Mesothelial cell of epicardium (in vitro differentiated cells): ENCODE measurements around the gene DNAJC1. TPM values are rescaled to one million over a fixed set of nuclear protein-coding genes. Genes with fewer than 3 reads are reported as not detected.

ENCODE experiments used
- DNase-seq, 2 experiments: peaks; one replicate each; pipeline ENCODE4 v3.0.0; 2021; ENCODE audit warnings: low spot score in 2 of 2; ENCODE audit not compliant: unreplicated experiment in 2 of 2
- H3K27ac Mint-ChIP-seq: 2 replicates; pipeline ENCODE4 v1.8.0; 2021; ENCODE audit warnings: mixed read lengths
- H3K27me3 Mint-ChIP-seq: 2 replicates; pipeline ENCODE4 v1.8.0; 2021; ENCODE audit warnings: low read depth, mixed read lengths
- H3K36me3 Mint-ChIP-seq: 2 replicates; pipeline ENCODE4 v1.8.0; 2021; ENCODE audit warnings: mixed read lengths
- H3K4me1 Mint-ChIP-seq: 2 replicates; pipeline ENCODE4 v1.8.0; 2021; ENCODE audit warnings: mixed read lengths
- H3K4me3 Mint-ChIP-seq: 2 replicates; pipeline ENCODE4 v1.8.0; 2021; ENCODE audit warnings: mild to moderate bottlenecking, moderate library complexity, mixed read lengths
- H3K9me3 Mint-ChIP-seq: 2 replicates; pipeline ENCODE4 v1.8.0; 2021; ENCODE audit warnings: mixed read lengths
- total RNA-seq: library from RNA; stranded (reverse); gene quantifications from 3 replicates; pipeline ENCODE4 v1.2.1, GENCODE V29; 2021
- TF ChIP-seq, protein P1 (sequence below): fragments of 200-600 bp; sonication (generic); IDR thresholded peaks from one replicate; pipeline ENCODE4 v1.5.0; 2021; ENCODE audit warnings: antibody characterized with exemption; ENCODE audit not compliant: unreplicated experiment

The DNAJC1 gene
- total RNA-seq, 1 donor from 2014 or later: 27.2 TPM

DNA sequence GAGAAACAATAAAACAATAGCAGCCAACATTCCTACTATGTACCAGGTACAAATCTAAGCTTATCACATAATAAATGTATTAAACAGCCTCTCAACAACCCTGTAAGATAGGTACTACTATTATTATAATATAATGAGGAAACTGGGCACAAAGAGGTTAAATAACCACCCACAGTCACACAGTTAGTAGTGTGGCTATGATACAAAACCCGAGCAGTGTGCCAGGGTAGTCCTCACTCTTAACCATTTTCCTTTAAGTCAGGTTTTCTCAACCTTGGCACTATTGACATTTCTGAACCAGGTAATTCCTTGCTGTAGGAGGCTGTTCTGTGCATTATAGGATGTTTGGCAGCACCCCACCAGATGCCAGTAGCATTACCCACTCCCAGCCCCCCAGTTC is 48.8 kb downstream of the DNAJC1 start:
- no peak for DNase-seq
- no peak overlapping the region for H3K4me3 Mint-ChIP-seq
- TF ChIP-seq, protein P1, sequence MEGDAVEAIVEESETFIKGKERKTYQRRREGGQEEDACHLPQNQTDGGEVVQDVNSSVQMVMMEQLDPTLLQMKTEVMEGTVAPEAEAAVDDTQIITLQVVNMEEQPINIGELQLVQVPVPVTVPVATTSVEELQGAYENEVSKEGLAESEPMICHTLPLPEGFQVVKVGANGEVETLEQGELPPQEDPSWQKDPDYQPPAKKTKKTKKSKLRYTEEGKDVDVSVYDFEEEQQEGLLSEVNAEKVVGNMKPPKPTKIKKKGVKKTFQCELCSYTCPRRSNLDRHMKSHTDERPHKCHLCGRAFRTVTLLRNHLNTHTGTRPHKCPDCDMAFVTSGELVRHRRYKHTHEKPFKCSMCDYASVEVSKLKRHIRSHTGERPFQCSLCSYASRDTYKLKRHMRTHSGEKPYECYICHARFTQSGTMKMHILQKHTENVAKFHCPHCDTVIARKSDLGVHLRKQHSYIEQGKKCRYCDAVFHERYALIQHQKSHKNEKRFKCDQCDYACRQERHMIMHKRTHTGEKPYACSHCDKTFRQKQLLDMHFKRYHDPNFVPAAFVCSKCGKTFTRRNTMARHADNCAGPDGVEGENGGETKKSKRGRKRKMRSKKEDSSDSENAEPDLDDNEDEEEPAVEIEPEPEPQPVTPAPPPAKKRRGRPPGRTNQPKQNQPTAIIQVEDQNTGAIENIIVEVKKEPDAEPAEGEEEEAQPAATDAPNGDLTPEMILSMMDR: no peak
- H3K9me3 Mint-ChIP-seq: no peaks in the 10 kb centered on the region
- no peaks in the 10 kb centered on the region for H3K36me3 Mint-ChIP-seq
- no peak overlapping the region for H3K27ac Mint-ChIP-seq
- peaks cover 2% of the 10 kb centered on the region for H3K4me1 Mint-ChIP-seq
- no peaks in the 10 kb centered on the region for H3K27me3 Mint-ChIP-seq

DNA sequence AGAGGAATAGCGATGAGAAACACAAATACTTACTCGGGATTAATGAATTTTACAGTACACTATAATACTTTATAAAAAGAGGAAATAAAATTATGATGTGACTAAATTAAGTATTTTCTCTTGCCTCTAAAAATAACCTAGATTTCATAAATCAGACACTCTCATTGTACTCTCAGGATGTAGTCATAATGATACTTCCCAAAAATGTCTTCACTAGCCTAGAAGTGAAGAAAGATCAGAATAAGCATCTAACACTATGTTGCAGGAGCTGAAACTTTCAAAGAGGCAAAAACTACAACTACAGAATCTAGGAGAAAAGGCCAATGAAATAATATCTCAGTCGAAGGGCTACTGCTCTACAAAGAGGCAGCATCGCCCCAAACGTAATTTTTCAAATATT is 49.4 kb downstream of the DNAJC1 start:
- DNase-seq: no peak
- H3K27me3 Mint-ChIP-seq: no peaks in the 10 kb centered on the region
- H3K27ac Mint-ChIP-seq: no peak overlapping the region
- TF ChIP-seq, protein P1: no peak
- peaks cover 2% of the 10 kb centered on the region for H3K4me1 Mint-ChIP-seq
- H3K36me3 Mint-ChIP-seq: no peaks in the 10 kb centered on the region
- no peak overlapping the region for H3K4me3 Mint-ChIP-seq
- H3K9me3 Mint-ChIP-seq: no peaks in the 10 kb centered on the region

GRCh38 chr10:21953585-21954057 is 49.9 kb downstream of the DNAJC1 start:
- Mint-ChIP-seq H3K27me3 (no peaks in the 10 kb centered on the region), H3K4me1 (peaks cover 2% of the 10 kb centered on the region), H3K9me3 (no peaks in the 10 kb centered on the region), H3K27ac (no peak overlapping the region), H3K36me3 (no peaks in the 10 kb centered on the region), H3K4me3 (no peak overlapping the region)
- TF ChIP-seq, protein P1: peak; percentile 31
- no peak for DNase-seq

DNA sequence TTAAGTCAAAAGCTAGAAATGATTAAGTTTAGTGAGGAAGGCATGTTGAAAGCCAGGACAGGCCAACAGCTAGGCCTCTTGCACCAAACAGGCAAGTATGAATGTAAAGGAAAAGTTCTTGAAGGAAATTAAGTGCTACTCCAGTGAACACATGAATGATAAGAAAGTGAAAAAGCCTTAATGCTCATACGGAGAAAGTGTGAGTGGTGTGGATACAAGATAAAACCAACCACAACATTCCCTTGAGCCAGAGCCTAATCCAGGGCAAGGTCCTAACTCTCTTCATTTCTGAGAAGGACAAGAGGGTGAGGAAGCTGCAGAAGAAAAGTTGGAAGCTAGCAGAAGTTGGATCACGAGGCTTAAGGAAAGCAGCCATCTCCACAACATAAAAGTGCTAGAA is 53.0 kb downstream of the DNAJC1 start:
- Mint-ChIP-seq H3K27ac (no peak overlapping the region), H3K9me3 (no peaks in the 10 kb centered on the region), H3K36me3 (no peaks in the 10 kb centered on the region), H3K4me3 (no peak overlapping the region), H3K4me1 (peaks cover 3% of the 10 kb centered on the region), H3K27me3 (no peaks in the 10 kb centered on the region)
- TF ChIP-seq, protein P1: no peak
- DNase-seq: no peak

GRCh38 chr10:21946946-21947345 is 56.6 kb downstream of the DNAJC1 start:
- no peak for DNase-seq
- H3K27ac Mint-ChIP-seq: no peak overlapping the region
- no peaks in the 10 kb centered on the region for H3K27me3 Mint-ChIP-seq

More at GRCh38 chr10:21946946-21947345, 56.6 kb downstream of the DNAJC1 start:
- Mint-ChIP-seq H3K9me3 (no peaks in the 10 kb centered on the region), H3K4me1 (peaks cover 14% of the 10 kb centered on the region), H3K36me3 (no peaks in the 10 kb centered on the region), H3K4me3 (no peak overlapping the region)
- TF ChIP-seq, protein P1: no peak
